ENCODE results near the gene SBF2.
"Not testable (repeated sequence)": the region's sequence is repeated elsewhere in the genome, so short reads cannot be mapped to it uniquely, and the experiment has no call there.

SBF2 gene

GRCh38 chr11:10267821-10268220, 26.2 kb downstream of the SBF2 start:
- no peak for DNase-seq (ENCODE audit: low spot score)

GRCh38 chr11:10265936-10266335, 28.1 kb downstream of the SBF2 start:
- no peak for DNase-seq (ENCODE audit: low spot score)

DNA sequence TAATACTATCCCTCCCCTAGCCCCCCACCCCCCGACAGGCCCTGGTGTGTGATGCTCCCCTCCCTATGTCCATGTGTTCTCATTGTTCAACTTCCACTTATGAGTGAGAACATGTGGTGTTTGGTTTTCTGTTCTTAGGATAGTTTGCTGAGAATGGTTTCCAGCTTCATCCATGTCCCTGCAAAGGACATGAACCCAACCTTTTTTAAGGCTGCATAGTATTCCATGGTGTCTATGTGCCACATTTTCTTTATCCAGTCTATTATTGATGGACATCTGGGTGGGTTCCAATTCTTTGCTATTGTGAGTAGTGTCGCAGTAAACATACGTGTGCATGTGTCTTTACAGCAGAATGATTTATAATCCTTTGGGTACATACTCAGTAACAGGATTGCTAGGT, 29.3 kb downstream of the SBF2 start:
- DNase-seq (ENCODE audit: low spot score), result not testable (repeated sequence)

DNA sequence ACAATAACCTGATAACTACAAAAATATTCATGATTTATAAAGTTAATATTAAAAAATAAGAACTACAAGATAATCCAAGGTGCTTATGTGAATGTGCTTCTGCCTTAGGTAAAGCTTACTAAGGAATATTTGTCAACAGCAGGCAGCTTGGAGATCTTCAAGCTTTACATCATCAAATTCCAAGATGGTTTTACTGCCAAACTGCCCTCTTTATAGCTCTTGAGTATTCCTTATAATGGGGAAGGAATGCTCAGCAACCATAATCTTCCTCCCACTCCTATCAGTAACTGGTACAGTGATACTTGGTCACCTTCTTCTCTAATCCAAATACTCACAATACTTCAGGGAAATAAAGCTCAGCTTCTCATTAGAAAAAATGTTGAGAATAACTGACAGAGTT, 30.1 kb downstream of the SBF2 start:
- no peak for DNase-seq (ENCODE audit: low spot score)

- no peak for DNase-seq (ENCODE audit: low spot score)
Measured at GRCh38 chr11:10261821-10262220, 32.2 kb downstream of the SBF2 start.

GRCh38 chr11:10257478-10257877, 36.5 kb downstream of the SBF2 start:
- no peak for DNase-seq (ENCODE audit: low spot score)

GRCh38 chr11:10255388-10256125, 38.5 kb downstream of the SBF2 start:
- no peak for DNase-seq (ENCODE audit: low spot score)

DNA sequence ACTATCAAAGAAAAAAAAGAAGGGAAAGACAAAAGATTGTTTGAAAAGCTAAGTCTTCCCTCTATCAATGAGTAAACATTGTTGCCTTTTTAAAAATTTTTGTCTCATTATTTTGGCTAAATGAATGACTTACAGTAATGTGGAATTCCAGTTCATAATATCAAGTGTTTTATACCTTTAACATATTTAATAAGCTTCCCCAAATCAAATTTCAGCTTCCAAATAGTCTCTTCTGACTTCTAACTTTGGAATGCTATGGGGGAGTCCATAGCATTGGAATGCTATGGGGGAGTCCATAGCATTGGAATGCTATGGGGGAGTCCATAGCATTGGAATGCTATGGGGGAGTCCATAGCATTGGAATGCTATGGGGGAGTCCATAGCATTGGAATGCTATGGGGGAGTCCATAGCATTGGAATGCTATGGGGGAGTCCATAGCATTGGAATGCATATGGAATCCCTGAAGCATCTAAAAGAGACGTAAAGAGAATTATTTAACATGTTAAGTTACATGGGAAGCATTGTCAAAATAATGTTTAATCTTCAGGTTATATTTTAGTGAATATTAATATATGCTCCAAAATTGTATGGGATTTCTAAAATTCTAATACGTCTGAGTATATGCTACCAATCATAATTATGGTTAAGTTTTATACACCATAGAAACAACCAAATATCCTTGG, 44.4 kb downstream of the SBF2 start:
- not testable (repeated sequence) for DNase-seq (ENCODE audit: low spot score)

GRCh38 chr11:10247011-10247410, 47.0 kb downstream of the SBF2 start:
- no peak for DNase-seq (ENCODE audit: low spot score)

- DNase-seq (ENCODE audit: low spot score), result no peak
Measured at GRCh38 chr11:10243896-10244575, 50.0 kb downstream of the SBF2 start.

DNA sequence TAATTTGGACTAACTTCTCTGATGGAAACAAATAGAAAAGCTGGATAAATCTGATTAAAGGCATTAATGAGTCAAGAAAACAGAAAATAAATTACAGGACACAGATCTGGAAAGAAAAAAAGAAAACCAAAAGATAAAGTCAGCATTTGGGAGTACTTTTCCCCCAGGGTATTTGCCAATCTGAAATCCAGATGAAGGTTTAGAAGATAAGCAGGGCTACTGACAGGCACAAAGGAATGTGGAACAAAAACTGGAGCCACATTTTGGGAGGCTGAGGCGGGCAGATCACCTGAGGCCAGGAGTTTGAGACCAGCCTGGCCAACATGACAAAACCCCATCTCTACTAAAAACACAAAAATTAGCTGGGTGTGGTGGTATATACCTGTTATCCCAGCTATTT, 57.2 kb downstream of the SBF2 start:
- no peak for DNase-seq (ENCODE audit: low spot score)

- DNase-seq (ENCODE audit: low spot score), result no peak
Measured at GRCh38 chr11:10233581-10233980, 60.4 kb downstream of the SBF2 start.

DNA sequence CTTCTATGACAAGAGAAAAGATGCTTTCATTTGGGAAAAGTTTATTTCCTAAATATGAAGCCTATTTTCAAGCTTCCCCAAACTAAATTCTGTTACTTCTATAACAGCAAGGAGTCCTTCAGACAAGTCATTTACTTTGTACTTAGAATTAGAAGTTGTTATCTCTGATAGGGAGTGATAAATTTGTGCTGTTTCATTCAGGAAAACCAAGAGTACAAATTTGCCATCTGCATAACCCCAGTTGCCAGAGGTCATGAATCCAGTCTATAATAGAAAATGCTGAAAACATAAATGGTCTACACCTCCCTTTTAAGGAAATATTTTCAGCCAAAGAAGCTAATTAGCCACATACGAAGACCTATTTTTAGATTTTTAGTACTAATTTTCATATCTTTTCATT, 61.3 kb downstream of the SBF2 start:
- no peak for DNase-seq (ENCODE audit: low spot score)

- not testable (repeated sequence) for DNase-seq (ENCODE audit: low spot score)
Measured at GRCh38 chr11:10231803-10232202, 62.2 kb downstream of the SBF2 start.

GRCh38 chr11:10225553-10225952, 68.5 kb downstream of the SBF2 start:
- no peak for DNase-seq (ENCODE audit: low spot score)

- DNase-seq (ENCODE audit: low spot score), result no peak
Measured at GRCh38 chr11:10222399-10222798, 71.6 kb downstream of the SBF2 start.

- DNase-seq (ENCODE audit: low spot score), result no peak
Measured at GRCh38 chr11:10221342-10221741, 72.7 kb downstream of the SBF2 start.

GRCh38 chr11:10211470-10211869, 82.5 kb downstream of the SBF2 start:
- no peak for DNase-seq (ENCODE audit: low spot score)

DNA sequence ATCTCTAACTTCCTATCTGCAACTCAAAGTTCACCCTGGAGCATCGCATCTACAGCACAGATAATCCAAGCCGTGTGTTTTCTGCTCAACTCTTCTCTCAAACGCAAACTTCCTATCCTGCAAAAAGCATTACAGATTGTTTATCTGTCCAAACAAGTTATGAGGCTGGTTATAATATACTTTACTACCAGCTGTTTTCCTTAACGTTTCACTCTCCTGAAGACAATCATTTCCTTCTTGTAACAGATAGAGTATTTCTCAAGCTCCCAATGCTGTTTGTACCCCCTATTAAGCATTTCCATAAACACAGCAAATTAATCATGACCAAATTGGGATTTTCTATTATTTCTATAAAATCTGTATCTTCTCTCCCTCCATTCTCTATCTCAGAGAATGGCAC, 84.7 kb downstream of the SBF2 start:
- no peak for DNase-seq (ENCODE audit: low spot score)

DNA sequence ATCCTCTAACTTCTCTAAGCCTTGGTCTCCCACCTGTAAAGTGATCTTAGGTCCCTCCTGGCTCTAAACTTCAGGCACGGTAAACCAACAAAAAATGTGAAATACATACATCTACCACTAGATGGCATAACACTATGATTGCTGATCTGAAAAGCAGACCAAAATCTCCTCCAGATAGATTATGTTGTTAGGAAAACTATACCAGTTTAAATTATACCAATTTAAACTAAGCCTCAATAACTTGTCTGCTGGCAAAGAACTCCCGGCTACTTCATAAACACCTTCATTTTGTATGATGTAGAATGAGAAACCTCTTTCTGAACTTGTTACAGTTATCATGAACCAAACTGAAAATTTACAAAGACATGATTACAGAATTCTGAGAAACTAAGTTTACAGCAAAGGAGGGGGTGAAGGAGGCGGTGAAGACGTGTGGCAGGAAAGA, 85.9 kb downstream of the SBF2 start:
- DNase-seq (ENCODE audit: low spot score), result peak; percentile 44

GRCh38 chr11:10205928-10206327, 88.1 kb downstream of the SBF2 start:
- DNase-seq (ENCODE audit: low spot score), result no peak

GRCh38 chr11:10204021-10204420, 90.0 kb downstream of the SBF2 start:
- no peak for DNase-seq (ENCODE audit: low spot score)

GRCh38 chr11:10201343-10201742, 92.7 kb downstream of the SBF2 start:
- DNase-seq (ENCODE audit: low spot score), result no peak
